ENCODE data around the gene SWSAP1.

- TF ChIP-seq CTCF (IDR thresholded peaks at IDR 0.05) (no peak), POLR2A (IDR thresholded peaks at IDR 0.05) (no peak)
Measured at GRCh38 chr19:11383706-11384048, 9.2 kb downstream of the SWSAP1 start.
